Brain microvascular endothelial cell (primary cell): ENCODE data around the gene ZBTB21.
A peak's percentile ranks its signal among the peaks of the same experiment; 100 is the strongest.
"Not testable (repeated sequence)": the region's sequence is repeated elsewhere in the genome, so short reads cannot be mapped to it uniquely, and the experiment has no call there.

Experiments
- DNase-seq: peaks from one replicate; pipeline ENCODE4 v3.0.0-alpha.2; 2020
- H3K27ac ChIP-seq: fragments of 250-450 bp; sonication (Bioruptor Pico); 2 replicates; pipeline ENCODE4 v1.5.1; 2020; ENCODE audit warnings: mild to moderate bottlenecking, moderate library complexity
- H3K27me3 ChIP-seq: fragments of 250-450 bp; sonication (Bioruptor Pico); replicated peaks from 2 replicates; pipeline ENCODE4 v1.5.1; 2020; ENCODE audit warnings: mild to moderate bottlenecking
- H3K36me3 ChIP-seq: fragments of 250-450 bp; sonication (Bioruptor Pico); replicated peaks from 2 replicates; pipeline ENCODE4 v1.5.1; 2020; ENCODE audit warnings: mild to moderate bottlenecking
- H3K4me3 ChIP-seq: 2 replicates; pipeline ENCODE4 v1.5.1; 2011; ENCODE audit warnings: low read depth, mild to moderate bottlenecking, control low read depth, low read length, moderate library complexity
- CTCF ChIP-seq: IDR thresholded peaks from 2 replicates; pipeline ENCODE4 v1.5.1; 2011; ENCODE audit warnings: low read depth, mild to moderate bottlenecking, moderate library complexity, low read length, control low read depth, inconsistent platforms; ENCODE audit errors: missing control alignments
- in situ Hi-C: cut with HindIII; loops from 2 replicates; pipeline ENCODE4 v1.10.0; 2017; ENCODE audit warnings: low sequenced_read_pairs, low pct_ligation_motif_present

Gene ZBTB21

GRCh38 chr21:42003051-42003461 is 7.1 kb downstream of the ZBTB21 start:
- no peaks in the 10 kb centered on the region for H3K27me3 ChIP-seq
- peaks cover 8% of the 10 kb centered on the region for H3K36me3 ChIP-seq
- no peak for TF ChIP-seq CTCF
- no peak for DNase-seq
- peak overlapping the region; percentile 67 for H3K27ac ChIP-seq
- in situ Hi-C loops, result loop anchor here (10.0 kb wide), 1 partner anchor 102 kb away; no protein-coding TSS in a partner anchor
- no peak overlapping the region for H3K4me3 ChIP-seq

- peak; percentile 92 for DNase-seq
- Histone ChIP-seq H3K27ac (peak overlapping the region; percentile 67), H3K27me3 (no peaks in the 10 kb centered on the region), H3K4me3 (no peak overlapping the region), H3K36me3 (peaks cover 4% of the 10 kb centered on the region)
- TF ChIP-seq CTCF, result no peak
- in situ Hi-C loops, result loop anchor here (10.0 kb wide), 1 partner anchor 102 kb away; no protein-coding TSS in a partner anchor
Measured at GRCh38 chr21:42002421-42002958, 7.7 kb downstream of the ZBTB21 start.

DNA sequence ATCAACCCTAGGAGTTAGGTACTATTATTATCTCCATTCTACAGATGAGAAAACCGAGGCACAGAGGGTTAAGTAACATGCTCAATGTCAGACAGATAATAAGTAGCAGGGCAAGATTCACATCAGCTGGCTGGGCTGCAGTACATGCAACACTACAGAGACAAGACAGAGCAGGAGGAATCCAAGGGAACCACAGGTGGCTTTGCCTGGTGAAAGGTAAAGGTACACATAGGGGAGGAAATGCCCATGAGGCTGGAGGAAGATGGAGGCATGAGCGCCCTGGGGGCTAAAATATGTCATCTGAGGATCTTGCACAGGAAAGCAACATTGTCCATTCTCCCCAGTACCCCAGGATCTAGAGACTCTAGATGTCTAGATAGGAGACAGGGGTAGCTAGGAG is 8.4 kb downstream of the ZBTB21 start:
- no peak for TF ChIP-seq CTCF
- Histone ChIP-seq H3K27me3 (no peaks in the 10 kb centered on the region), H3K27ac (peak overlapping the region; percentile 67), H3K36me3 (peaks cover 4% of the 10 kb centered on the region), H3K4me3 (no peak overlapping the region)
- no peak for DNase-seq
- in situ Hi-C loops, result loop anchor here (10.0 kb wide), 1 partner anchor 103 kb away; no protein-coding TSS in a partner anchor

GRCh38 chr21:42000908-42001307 is 9.3 kb downstream of the ZBTB21 start:
- Histone ChIP-seq H3K27me3 (no peaks in the 10 kb centered on the region), H3K36me3 (peaks cover 4% of the 10 kb centered on the region), H3K27ac (no peak overlapping the region), H3K4me3 (no peak overlapping the region)
- no peak for DNase-seq
- in situ Hi-C loops, result loop anchor here (10.0 kb wide), 1 partner anchor 104 kb away; no protein-coding TSS in a partner anchor
- TF ChIP-seq CTCF, result no peak

DNA sequence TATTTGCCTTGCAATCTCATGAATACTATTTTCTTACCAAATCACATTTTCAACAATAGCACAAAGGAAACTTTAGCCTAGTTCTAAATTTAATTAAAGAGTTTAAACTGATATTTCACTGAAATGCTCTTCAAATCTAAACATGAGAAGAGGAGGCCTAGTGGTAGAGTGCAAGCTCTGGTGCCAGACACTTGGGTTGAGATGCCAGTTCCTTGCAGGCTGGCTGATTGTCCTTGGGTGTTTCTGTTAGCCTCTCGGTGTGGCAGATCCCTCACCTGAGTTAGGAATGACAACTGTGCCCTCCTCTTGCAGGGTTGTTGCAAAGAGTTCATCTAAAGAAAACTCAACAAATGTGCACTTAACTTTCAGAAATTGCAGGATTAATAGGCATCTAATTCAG is 12.5 kb downstream of the ZBTB21 start:
- in situ Hi-C loops, result no loop called here
- no peak for DNase-seq
- Histone ChIP-seq H3K27ac (no peak overlapping the region), H3K27me3 (no peaks in the 10 kb centered on the region), H3K4me3 (no peak overlapping the region), H3K36me3 (peaks cover 7% of the 10 kb centered on the region)
- TF ChIP-seq CTCF, result no peak

DNA sequence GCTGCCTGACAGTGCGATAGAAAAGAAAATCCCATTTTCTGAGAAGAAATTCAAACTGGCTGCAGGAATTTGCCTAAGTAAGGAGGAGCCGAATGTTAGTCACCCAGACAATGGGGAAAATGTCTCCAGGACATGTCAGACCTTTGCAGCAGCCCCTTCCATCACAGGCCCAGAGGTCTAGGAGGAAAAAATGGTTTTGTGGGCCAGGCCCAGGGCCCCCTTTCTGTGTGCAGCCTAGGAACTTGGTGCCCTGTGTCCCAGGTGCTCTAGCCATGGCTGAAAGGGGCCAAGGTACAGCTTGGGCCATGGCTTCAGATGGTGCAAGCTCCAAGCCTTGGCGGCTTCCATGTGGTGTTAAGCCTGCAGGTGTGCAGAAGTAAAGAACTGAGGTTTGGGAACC is 14.6 kb downstream of the ZBTB21 start:
- Histone ChIP-seq H3K27me3 (no peaks in the 10 kb centered on the region), H3K4me3 (no peak overlapping the region), H3K36me3 (peaks cover 23% of the 10 kb centered on the region), H3K27ac (no peak overlapping the region)
- DNase-seq, result no peak
- in situ Hi-C loops, result no loop called here
- TF ChIP-seq CTCF, result no peak

GRCh38 chr21:41994613-41995012 is 15.5 kb downstream of the ZBTB21 start:
- H3K27me3 ChIP-seq, H3K27ac ChIP-seq, DNase-seq, H3K4me3 ChIP-seq, in situ Hi-C loops: not testable (repeated sequence)
- peaks cover 23% of the 10 kb centered on the region for H3K36me3 ChIP-seq
